ENCODE data around the gene HOXA4.

HOXA4 gene

DNA sequence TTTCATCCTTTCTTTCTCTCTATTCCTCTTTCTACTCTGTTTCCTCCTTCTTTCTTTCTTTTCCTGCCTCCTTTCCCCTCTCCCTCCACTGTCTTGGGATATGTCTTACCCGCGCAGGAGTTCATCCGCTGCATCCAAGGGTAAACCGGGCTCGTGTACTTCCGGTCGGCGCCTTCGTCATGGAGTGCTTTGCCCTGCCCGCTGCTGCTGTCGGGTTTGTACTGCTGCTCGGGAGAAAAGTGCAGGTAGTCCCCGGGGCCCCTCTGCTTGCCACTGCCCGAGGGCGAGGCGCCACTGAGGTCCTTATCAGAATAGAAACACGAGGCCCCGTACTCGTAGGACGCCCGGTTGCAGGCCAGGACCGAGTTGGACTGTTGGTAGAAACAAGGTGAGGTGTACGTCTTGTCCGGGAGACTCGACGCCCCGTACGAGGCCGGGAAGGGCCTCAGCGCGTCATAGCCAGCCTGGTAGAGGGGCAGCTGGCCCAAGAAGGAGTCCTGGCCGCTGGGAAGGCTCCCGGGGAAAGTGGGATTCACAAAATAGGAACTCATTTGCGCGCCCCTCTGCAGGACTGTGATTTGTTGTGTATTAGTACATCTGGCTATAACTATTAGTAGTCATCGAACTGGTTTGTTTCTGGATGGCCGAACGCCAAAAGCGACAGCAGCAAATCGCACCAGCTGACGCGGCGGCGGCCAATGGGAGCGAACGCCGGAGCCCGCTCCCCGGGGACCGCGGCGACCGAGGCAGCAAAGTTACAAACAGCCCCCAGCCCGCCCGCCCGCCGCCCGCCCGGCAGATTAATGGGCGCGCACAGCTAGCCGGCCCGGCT is 16.9 kb upstream of the HOXA4 start, which contains the start of gene HOXA6:
HOXA6 (minus strand) TSS at position 576 of the 832 bp plus-strand sequence; CDS start at position 551, 25 bp downstream.
- DNase-seq (ENCODE audit: low spot score): peak; percentile 61

DNA sequence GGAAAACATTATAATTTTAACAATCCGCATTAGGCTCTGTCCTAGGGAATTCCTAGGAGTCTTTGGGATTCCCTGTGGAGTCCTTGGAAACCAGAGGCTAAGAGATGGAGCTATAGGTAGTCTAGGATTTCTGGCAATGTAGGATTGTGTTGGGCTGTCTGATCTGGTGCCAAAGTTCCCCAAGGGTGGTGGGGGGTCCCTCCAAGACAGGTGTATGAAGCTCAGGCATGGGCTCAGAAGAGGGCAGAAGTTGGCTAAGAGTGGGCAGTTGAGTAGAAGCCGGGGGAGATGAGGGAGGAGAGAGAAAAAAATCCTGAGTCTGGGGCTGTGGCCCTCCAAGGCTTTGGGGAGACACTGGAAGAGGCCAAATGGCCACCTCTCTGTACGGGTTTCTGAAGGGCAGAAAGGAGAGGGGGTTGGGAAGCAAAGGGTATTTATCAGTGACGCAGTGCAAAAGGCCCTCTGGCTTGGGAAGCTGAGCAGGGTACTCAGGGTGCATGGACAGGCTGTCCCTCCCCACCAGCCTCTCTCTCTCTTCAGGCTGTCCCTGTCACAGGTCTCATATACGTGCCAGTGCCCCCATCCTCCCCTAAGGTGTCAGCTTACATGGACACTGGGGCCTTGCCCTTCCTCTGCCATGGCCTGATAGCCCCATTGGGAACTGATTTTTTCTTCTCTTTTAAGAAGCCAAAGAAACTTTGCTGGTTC is 16.1 kb upstream of the HOXA4 start:
- DNase-seq (ENCODE audit: low spot score): no peak

DNA sequence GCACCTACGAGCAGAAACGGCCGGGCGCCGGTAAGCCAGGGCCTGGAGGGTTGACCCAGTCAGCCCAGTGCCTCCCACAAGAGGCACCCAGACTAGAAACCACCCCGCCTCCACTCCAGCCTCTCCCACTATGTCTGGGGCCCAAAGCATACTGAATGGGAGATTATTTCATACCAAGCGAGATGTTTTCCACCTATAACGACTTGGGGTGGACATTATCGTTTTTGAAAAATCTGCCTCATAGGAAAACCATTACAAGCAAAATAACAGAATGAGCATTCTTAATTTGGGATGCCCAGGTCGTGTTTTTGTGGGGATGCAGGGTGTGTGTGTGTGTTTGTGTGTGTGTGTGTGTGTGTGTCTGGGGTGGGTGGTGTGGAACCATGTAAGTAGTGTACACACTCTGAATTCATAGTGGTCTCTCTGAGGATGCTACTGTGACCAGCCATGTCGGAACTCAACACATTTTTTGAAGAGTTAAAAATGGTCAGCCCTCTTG is 15.4 kb upstream of the HOXA4 start:
- DNase-seq (ENCODE audit: low spot score): no peak

DNA sequence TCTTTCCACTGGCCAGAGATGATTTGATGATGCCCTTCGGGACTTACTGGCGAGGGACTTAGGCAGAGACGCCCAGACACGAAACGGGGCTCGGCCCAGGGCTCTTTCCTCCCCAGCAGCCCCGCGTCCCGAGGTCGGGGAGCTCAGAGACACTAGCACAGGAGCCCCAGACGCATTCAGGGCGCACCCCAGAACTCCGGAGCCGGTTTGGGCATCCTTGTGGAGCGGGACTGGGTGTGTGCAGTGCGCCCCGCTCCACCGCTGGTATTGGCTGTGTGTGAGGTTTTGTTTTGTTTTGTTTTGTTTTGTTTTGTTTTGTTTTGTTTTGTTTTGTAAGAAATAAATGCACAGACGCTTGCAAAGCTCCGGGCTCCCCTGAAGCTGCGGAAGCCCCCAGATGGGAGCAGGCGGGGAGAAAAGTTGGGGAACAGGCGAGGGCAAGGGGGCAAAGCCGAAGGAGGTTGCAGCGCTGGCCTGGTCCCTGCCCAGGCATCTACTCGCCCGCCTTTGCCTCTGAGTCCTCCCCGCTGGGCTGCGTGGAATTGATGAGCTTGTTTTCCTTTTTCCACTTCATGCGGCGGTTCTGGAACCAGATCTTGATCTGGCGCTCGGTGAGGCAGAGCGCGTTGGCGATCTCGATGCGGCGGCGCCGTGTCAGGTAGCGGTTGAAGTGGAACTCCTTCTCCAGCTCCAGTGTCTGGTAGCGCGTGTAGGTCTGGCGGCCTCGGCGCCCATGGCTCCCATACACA is 14.8 kb upstream of the HOXA4 start:
- no peak for DNase-seq (ENCODE audit: low spot score)

DNA sequence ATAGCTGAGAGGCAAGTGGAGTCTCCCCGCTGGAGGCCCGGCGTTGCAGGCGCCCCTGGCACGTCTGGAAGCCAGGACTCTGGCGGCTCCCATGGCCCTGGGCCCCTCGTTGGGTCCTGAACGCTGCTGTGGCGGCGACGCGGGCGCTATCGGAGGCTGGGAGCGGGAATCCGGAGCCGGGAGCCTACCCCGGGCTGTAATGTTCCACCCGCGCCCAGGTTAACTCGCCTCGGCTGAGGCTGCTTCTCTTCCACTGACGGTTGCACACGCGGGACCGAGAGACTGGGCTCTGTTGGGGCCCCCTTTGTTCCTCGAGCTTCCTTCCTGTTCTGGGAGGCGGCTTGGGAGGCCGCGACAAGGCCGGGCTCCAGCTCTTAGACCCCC is 14.2 kb upstream of the HOXA4 start:
- no peak for DNase-seq (ENCODE audit: low spot score)

DNA sequence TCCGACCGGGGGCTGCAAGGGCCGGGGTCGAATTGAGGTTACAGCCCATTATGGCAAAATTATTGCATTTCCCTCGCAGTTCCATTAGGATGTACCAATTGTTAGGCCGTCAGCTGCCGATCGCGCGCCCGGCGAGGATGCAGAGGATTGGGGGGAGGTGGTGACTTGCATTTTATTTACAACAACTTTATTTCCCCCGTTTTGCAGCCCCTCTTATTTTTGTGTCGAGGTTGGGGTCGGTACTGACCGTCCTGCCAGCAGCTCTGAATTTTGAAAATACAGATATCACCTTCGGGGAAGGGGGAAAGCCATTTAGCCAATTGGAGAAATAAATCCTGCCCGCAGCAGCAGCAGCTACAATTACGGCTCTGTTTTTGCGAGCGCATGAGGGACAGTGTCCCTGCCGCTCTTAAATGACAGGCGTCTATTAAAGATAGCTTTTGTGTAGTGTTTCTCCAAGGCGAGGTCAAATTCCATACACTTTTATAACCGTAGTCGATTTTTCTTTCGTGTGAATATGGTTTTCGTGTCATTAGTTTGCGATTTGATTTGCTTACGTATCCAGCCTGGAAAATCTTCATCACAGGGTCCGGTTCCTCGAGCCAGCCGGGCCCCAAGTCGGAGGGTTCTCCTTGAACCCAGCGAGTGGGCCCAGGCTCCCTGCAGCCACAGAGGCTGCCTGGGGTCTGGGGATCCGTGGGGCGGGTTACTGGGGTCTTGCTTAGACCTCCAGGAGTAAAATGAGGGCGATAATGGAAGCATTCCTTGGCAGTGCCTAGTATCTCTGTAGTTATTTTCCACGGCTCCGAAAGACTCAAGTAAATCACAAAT is 13.6 kb upstream of the HOXA4 start:
- DNase-seq (ENCODE audit: low spot score): no peak

DNA sequence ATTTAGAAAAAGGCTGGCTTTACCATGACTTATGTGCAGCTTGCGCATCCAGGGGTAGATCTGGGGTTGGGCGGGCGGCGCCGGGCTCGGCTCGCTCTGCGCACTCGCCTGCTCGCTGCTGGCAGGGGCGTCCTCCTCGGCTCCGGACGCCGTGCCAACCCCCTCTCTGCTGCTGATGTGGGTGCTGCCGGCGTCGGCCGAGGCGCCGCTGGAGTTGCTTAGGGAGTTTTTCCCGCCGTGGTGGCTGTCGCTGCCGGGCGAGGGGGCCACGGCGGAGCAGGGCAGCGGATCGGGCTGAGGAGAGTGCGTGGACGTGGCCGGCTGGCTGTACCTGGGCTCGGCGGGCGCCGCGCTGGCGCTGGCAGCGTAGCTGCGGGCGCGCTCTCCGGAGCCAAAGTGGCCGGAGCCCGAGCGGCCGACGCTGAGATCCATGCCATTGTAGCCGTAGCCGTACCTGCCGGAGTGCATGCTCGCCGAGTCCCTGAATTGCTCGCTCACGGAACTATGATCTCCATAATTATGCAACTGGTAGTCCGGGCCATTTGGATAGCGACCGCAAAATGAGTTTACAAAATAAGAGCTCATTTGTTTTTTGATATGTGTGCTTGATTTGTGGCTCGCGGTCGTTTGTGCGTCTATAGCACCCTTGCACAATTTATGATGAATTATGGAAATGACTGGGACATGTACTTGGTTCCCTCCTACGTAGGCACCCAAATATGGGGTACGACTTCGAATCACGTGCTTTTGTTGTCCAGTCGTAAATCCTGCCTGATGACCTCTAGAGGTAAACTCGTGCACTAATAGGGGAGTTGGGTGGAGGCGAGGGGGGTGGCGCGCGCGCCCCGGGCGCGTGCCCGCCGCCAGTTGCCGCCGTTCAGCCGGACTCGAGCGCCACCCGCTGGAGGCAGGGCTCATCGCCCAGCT is 12.7 kb upstream of the HOXA4 start, which contains the start of gene HOXA5:
HOXA5 (minus strand) TSS at position 659 of the 927 bp plus-strand sequence; CDS start at position 585, 74 bp downstream.
- no peak for DNase-seq (ENCODE audit: low spot score)

DNA sequence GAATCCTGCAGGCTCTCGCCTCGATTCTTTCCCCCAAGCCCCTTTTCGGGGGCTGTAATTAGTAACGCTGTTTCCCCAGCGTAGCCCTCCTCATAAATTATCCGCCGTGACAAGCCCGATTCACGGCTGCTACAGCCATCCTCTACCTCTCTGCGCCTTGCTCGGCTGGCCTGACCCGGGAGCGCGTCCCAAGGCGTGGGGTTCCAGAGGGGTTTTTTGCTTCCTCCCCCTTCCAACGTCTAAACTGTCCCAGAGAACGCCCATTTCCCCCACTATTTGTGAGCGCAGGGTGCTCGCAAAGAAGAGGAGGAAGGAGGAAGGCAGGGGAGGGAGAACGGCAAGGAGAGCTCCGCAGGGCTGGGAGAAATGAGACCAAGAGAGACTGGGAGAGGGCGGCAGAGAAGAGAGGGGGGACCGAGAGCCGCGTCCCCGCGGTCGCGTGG is 12.0 kb upstream of the HOXA4 start:
- no peak for DNase-seq (ENCODE audit: low spot score)

DNA sequence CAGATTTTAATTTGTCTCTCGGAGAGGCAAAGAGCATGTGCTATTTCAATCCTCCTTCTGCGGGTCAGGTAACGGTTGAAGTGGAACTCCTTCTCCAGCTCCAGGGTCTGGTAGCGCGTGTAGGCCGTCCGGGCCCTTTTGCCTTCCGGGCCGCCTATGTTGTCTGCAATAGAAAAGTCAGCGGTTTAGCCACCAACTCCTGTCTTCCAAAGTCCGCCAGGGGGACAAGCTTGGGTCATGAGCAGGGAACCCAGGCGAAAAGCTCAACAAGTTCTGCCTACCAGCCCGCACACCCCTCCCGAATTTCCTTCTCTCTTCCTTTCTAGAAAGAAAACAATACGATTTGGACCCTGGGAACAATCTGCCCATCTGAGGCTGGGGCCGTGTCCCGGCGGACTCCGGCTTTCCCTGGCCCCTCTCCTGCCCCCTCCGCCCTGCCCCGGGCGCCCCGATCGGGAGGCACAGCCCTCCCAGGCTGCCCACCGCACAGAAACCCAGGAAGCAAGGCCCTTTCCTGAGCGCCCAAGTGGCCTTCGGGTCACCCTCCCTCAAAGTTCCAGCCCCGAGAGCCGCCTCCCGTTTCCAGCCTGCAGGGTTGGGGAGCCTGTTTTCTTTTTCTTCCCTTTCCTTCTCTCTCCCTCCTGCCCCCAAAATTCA is 11.5 kb upstream of the HOXA4 start:
- no peak for DNase-seq (ENCODE audit: low spot score)

DNA sequence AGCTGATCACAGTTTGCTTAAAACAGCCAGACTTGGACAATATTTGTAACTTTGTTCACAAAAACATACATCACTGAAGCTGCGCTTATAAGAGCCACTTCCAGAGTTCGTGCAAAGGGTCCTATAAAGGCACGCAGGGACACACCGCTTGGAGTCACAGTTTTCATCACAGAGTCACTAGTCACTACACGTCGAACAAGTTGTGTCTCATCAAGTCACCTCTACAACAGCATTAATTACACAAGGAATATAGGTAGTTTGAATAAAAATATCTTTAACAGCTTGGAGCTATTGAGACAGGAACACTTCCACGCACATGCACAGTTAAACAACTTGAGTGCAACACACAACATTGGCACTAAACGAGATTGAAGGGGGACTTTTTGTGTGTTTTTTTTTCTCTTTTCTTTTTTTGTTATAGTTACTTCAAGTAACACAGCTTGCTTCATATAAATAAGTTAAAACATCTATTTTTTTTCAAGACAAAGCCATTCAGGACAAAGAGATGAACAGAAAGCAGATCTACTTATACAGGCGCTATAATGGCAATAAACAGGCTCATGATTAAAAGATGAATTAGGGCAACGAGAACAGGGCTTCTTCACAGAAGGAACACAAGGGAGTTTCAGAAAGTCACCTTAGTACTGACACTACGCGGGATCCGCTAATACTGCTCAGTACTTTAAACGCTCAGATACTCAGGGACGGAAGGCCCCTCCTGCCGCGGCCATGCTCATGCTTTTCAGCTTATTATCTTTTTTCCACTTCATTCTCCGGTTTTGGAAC is 10.8 kb upstream of the HOXA4 start:
- DNase-seq (ENCODE audit: low spot score): no peak

DNA sequence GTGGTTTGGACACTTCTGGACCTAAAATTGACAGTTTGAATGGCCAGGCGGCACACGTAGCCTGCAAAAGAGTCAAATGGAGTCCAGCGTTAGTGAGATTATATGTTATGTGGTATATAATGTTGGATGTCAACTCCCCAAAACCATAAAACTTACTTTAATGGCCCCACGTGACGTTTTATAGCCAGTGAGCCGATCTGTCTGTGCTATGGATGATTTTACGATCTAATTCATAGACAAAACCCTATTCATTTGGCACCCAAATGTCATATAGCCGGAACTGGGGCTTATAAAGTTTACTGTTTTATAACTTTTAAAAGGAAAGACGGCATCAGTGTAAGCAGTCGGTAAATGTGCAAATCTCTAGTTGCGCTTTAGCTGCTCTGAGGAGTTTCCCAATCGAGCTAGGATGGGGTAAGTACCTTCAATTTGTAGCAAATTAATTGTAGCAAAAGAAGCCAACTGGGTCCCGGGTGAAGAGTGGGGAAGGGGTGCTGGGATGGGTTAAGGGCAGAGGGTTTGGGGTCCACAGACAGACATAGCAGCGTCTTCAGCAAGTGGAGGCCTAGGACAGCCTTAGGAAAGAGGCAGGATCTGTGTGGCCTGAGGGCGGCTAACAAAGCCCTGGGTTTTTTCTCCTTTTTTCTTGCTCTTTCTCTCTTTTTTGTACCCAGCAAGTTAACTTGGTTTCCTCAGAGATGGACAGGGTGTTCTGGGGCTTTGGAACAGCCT is 9.7 kb upstream of the HOXA4 start:
- DNase-seq (ENCODE audit: low spot score): no peak

DNA sequence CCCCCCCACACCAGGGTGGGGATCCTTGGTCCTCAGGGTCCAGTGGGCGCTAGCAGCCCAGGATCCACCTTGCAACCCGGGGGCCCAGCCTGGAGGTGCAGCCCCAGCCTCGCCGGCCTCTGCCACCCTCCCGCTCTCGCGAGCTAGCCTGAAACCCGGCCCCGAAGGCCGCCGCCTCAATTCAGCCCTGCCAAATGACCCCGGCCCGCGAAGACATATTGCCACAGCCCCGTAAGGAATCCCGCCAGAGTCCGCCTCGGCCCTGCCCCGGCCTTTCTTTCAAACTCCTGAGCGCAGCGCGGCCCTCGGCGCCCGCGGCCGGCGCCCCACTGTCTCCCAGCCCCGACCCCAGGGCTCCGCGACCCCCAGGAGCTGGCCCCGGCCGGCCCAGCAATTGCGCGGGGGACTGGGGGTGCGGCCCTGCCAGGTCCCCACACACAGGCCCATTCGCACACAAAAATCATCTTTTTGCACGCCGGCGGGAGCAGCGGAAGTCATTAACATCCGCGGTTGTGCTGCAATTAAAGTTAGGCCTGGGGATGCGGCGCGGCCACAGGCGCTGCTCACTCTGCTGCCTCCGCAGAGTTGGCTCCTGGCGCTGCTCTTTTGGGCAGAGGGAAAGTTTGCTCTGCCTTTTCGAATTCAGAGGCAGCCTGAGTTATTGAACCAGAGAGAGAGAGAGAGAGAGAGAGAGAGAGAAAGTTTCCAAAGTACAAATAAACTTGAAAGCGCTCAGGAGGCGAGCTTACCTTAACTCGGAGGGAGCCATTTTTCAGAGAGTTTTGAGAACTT is 9.0 kb upstream of the HOXA4 start:
- no peak for DNase-seq (ENCODE audit: low spot score)

DNA sequence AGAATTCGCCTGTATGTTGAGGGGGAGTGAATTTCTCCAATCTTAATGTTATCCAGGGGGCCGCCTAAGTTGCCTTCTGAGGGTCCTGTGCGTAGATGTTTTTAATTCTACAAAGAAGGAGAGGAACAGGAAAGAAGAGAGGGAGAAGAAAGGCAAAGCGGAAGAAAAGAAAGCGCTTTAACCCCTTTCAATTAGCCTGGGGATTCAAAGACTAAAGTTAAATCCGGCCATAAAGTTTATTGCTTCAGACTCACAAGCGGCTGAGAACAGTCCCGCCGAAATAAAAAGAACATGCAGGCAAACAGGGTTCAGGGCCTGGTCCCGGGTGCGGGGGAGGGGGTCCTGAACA is 8.4 kb upstream of the HOXA4 start:
- no peak for DNase-seq (ENCODE audit: low spot score)

DNA sequence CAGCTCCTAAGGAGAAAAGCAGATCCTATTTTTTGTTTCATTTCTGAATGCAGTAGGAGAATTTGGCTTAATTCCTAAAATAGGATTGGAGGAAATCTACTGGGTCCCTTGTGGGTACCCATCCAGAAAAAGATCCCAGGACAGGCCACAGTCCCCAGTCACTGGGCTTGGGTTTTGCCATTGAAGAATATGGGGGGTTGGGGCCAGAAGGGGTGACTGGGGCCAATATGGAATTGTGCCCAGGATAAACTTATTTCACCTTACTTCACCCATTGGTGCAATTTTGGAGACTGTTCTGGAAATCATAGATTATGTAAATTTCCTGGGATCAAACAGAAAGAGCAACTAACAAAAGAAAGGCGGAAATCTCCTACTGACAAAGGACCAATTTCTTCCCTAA is 7.9 kb upstream of the HOXA4 start:
- no peak for DNase-seq (ENCODE audit: low spot score)

DNA sequence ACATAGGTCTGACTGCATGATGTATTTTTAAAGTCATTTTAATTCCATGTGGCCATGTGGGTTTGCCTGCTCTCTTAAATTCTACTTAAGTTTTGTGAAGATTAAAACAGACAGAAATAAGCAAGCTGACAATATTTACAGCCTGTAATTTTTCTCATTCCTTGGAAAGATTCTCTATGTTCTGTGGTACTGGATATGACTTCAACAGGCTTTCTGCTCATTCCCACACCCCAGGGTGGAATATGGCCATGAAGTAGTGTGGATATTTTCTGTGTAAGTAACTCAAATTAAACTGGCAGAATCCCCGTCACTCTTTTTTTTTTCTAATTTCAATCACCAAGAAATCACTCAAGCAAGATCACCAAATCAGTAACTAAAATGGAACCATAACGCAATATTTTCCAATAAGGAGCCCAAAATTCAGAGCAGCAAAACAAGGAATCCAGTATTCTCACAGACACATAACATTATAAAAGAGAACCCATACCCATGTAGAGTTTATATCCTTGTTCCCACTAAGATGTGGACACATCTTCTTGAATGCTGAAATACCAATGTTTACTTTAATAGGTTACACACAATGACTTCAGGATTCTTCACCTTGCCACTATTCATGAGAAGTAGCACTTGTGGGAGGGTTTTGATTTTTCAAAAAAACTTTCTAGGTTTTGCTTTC is 7.2 kb upstream of the HOXA4 start:
- no peak for DNase-seq (ENCODE audit: low spot score)

DNA sequence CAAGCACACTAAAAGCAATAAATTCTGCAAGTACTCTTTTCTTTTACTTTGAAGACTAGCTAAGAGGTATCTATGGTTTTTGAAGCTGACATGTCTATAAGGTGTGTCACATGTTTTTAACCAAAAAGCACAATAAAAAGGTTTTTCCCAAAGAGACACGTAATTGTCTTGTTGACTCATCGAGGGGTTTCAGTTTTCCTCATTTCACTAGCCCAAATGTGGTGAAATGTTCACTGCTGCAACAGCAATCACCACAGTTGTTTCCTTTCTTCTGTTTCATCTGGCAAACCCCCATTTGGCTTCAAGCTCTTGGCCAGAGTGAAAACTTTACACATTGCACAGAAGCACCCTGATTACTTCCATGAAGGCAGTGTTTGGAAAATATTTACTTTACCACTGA is 3.8 kb upstream of the HOXA4 start:
- DNase-seq (ENCODE audit: low spot score): peak; percentile 91
